Measurements from ENCODE around the gene LHFPL6.

LHFPL6 gene

DNA sequence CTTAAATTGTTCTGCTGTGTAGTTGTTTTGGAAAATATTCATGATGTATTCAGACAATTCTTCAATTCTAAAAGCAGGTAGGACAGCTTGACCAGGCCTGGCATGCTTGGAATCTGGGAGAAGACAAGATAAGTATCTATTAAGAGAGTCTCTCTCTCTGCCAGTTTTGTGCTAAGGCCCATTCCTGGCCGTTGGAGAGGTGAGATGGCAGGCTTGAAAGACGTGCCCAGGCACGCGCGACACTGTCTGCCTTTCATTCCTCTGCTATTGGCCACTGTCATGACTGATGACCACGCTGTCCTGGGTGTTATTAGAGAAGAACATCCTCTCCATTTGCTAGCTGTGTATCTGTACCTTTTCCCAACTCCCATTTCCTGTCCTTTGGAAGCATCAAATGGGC lies 90.3 kb downstream of the LHFPL6 start:
- DNase-seq (ENCODE audit: low read depth in 2 of 2) = no peak

DNA sequence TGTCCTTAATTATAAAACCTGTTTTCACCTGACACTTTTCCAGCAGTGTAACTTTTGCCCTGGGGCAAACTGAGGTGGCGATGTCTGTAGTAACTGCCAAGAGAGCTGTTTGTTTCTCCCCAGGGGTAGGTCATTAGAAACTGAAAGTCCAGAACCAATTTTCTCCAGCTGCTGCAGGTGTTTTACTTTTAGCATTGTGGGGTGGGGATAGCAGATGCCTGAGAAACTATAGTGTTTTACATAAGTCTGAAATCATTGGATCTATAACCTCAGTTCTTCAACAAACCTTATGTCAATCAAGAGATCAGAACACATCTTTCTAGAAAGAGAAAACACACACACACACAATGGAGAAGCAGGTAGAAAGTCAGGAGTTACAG lies 92.7 kb downstream of the LHFPL6 start:
- no peak for DNase-seq (ENCODE audit: low read depth in 2 of 2)

DNA sequence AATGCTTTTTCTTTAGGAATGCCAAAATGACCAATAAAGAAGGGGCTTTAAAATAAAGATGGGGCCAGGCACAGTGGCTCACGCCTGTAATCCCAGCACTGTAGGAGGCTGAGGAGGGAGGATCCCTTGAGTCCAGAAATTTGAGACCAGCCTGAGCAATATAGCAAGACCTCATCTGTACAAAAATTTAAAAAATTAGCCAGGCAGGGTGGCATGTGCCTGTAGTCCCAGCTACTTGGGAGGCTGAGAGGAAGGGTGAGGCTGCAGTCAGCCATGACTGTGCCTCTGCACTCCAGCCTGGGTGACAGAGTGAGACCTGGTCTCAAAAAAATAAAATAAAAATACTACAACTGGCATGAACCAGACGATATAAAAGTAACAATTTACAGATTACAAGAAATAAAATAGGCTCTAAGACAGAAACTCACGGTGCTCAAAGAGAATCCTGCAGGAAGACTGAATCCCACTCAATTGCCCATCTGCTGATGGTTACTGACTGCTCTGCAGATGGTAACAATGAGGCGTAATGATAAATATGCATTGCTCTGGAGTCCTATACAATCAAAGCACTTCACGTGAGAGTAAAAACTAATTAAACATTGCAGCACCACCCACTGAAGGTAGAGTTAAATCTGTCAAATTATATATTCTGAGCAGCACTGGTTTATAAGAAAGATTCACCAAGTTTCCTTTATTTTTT lies 93.2 kb downstream of the LHFPL6 start:
- no peak for DNase-seq (ENCODE audit: low read depth in 2 of 2)

DNA sequence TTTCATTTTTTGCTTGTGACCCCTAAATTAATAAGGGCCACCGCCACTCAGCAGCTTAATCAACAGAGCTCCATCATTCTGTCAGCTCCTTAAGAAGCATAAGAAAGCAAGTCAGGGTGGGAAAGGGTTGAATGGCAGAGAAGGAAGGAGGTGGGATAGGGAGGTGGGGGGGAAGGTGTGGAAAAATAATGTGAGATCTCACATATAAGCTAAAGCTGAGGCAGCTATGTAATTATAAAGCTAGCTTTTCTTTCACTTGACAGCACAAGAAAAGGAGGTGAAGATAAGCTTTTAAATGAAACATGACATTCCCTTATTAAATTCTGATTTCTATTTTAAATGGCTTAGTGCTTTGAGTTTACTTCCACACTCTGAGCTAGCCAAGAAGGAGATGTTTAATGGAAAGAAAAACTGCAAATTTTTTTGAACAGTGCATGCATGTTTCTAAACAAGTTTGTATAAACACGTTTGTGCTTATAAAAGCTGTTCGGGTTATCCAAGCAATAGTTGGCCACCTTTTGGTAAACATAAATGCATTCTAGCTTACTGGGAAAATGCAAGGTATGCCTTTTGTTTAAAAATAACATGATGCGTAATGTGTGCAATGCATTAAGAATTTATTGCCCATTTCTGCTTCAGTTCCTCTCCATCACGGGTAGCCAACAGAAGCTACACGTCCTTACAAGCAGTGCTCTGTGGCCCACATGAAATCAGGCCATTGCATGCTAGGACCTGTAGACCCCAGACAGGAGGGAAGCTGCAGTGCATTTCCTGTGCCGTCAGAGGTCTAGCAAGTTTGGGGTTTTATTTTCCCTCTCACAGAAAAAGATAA lies 96.2 kb downstream of the LHFPL6 start:
- DNase-seq (ENCODE audit: low read depth in 2 of 2) = no peak

DNA sequence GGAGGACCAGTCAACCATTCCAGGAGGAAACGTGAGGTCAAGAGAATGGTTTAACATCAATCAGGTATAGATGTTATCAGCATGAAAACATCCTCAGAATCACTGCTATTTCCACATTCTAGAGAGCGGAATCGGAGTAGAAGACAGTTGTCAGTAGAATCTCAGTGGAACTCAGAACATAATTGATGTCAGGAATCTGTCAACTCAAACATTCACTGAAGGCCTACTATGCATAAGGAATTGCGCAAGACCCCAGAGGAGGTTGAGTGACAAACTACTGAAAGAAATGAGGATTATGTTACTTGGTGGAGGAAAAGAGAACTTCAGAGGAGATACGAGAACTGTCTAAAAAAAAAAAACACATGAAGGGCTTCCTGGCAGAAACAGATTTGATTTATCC lies 97.8 kb downstream of the LHFPL6 start:
- DNase-seq (ENCODE audit: low read depth in 2 of 2) = no peak

DNA sequence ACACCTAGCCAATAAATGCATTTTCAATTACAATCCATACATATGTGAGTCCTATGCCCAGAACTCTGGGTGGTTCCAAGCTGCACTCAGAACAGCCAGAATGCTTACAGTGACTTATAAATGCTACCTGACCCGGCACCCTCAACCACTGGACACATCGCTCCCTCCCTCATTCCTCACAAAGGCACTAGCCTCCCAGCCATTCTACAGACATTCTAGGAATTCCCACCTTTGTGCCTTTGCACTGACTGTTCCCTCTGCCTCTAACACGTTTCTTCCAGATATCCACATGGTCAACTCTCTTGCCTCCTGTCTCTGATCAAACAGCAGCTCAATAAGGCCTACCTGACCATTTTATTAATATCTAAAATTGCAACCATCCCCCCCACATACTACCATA lies 99.9 kb downstream of the LHFPL6 start:
- DNase-seq (ENCODE audit: low read depth in 2 of 2) = no peak

DNA sequence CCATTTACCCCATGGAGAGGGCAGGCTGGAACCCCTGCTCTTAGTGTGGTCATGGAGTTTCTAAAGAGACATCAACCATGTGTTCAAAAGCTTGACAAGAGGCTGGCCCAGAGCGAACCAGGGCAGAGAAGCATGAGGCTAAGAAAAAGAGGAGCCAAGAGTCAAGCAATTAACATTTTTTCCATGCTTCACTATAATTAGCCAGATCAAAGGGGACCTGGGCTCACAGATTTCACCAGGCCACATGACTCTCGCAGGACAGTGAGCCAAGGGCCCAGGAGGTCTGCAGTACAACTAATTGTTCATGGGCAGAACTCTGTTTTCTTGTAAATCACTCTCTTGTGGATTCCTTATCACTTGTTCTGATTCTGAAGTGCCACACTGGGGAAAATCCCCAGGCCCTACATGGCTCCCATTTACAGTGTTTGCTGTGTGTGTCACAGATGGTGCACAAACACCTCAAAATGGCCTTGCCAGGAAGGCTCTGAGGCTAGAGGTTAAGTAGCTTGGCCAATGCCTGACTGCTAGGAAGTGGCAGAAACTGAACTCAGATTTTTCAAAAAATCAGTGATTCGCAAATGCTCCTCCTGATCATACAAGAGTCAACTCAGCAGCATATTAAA lies 101.2 kb downstream of the LHFPL6 start:
- DNase-seq (ENCODE audit: low read depth in 2 of 2) = no peak

DNA sequence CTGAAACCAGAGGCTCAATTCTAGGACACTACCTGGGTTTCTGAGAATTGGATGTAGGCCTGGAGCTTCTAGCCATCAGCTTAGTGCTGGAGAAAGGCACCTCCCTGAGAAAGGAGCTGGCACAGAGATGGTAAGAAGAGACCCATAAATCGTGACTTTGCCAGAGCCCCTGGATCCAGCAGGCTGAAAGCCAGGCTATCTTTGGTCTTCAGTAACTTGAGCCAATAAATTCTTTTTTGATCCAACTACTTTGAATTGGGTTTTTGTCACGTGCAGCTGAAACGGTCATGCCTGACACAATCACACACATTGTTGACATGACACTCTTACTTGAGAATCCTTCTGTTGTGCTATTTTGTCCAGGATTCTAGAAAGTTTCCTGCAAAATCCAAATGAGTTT lies 103.4 kb downstream of the LHFPL6 start:
- DNase-seq (ENCODE audit: low read depth in 2 of 2) = no peak

DNA sequence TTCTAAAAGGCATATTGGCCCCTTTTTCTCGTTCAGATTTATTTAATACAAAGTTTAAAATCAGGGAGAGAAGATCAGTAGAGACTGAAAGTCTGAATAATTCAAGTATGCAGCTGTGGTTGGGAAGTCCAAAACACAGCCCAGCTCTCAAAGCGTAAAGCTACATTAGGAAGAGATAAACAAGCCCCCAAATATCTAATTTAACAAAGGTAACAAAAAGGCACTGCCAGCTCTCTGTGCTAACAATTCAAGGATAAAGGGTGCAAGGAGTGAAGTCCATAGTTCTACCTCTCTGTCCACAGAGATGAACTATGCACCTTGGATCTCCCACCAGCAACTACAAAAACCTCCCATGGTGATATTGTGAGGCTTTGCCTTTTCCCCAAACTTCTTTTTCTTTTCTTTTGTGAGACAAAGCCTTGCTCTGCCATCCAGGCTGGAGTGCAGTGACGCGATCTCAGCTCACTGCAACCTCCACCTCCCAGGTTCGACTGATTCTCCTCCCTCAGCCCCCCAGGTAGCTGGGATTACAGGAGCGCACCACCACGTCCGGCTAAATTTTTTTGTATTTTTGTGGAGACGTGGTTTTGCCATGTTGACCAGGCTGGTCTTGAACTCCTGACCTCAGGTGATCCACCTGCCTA lies 104.4 kb downstream of the LHFPL6 start:
- no peak for DNase-seq (ENCODE audit: low read depth in 2 of 2)

DNA sequence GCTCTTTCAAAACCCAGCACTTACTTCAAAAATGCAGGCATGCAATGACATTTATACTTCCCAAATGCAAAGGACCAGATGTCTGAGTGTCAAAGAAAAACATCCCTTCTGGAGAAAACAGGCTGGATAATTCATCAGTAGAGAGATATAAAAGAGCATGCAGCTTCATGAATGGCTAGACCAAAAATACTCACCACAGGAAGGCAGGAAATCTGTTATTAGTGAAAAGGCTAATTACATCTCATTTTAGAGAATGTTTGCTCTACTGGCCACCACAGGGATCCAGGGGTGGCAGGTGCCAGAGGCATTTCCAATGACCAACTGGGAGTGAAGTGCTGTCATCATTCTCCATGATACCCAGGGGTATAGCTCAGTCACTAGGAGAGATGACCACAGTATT lies 106.5 kb downstream of the LHFPL6 start:
- DNase-seq (ENCODE audit: low read depth in 2 of 2) = no peak

DNA sequence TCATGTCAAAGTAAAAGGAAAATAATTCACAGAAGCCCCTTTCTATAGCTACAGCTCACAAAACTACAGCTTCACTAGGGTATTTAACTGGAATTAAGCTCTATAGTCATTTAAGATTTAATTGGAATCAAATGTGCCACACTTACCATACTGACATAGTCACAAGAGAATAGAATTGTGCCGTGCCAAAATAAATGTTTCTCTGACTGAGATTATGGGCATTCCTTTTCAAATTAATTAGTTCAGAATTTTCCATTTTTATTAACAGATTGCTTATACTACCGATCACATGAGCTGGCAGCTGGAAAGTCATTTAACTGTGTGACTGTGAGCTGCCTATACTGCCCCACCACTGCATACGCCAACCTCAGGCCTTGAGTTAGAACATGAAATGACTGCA lies 108.4 kb downstream of the LHFPL6 start:
- DNase-seq (ENCODE audit: low read depth in 2 of 2) = no peak

DNA sequence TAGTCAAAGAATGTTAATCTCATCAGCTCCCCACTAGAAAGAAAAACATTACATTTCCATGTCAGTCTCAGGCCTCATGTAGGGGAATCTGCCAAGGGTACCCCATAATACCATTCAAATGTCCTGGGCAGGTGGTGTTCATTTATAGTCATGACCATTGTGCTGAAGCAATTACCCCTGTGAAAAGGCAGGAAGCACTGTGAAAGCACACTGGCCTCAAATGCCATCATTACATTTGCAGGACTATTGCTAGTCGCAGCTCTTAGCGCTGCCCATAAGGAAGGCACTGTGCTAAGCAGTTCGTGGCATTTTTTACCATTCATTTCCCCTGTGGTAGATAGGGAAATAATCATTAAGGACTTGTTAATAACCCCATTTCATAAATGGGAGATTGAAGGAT lies 109.0 kb downstream of the LHFPL6 start:
- no peak for DNase-seq (ENCODE audit: low read depth in 2 of 2)

DNA sequence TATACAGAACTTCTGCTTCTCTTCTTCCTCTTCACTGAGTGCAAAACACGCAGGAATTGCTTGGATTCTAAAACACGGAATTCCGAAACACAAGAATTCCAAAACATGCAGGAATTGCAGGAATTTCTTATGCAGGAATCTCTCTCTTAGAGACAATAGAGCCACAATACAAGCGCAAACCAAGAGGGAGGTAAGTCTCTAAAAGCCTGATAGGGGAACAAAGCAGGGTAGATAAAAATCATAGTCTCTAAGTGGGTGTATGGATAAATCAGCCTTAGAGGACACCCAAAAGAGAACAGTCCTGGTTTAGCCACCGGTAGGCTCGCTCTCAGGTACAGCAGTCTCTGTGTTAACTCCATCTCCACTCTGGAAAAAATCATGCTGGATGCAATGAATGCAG lies 112.9 kb downstream of the LHFPL6 start:
- no peak for DNase-seq (ENCODE audit: low read depth in 2 of 2)

DNA sequence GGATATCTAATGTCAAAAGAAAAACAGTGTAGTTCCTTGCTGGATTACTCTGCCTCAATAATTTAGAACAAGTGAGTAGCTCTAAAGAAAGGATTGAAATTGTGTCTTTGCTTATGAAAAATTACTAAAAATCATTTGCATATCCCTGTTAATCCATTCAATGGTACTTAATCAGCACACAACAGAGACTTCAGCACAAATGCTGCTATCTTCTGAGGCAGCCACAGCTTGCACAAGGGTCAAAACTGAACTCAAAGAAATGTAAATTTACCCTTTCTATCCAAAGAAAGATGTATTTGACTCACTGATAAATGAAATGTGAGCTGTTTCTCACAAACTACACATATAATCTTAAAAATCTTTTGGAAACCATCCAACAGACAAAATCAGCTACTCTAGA lies 116.2 kb downstream of the LHFPL6 start:
- DNase-seq (ENCODE audit: low read depth in 2 of 2) = no peak

DNA sequence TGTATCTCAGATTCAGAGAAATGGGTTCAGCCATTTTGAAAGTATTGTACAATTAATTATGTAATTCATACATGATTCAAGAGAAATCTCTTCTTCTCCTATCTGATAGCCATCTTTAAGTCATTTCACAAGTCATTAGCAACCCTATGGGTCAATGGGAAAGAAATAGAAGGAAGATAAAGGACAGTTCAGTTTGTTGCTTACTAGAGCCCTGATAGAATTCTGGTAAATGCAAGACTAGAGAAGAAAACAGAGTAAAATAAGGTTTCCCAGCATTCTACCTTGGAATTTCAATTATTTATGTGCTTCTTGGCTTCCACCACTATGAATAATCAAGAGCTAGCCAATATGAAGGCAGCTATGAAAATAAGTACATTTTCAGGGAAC lies 117.7 kb downstream of the LHFPL6 start:
- no peak for DNase-seq (ENCODE audit: low read depth in 2 of 2)

DNA sequence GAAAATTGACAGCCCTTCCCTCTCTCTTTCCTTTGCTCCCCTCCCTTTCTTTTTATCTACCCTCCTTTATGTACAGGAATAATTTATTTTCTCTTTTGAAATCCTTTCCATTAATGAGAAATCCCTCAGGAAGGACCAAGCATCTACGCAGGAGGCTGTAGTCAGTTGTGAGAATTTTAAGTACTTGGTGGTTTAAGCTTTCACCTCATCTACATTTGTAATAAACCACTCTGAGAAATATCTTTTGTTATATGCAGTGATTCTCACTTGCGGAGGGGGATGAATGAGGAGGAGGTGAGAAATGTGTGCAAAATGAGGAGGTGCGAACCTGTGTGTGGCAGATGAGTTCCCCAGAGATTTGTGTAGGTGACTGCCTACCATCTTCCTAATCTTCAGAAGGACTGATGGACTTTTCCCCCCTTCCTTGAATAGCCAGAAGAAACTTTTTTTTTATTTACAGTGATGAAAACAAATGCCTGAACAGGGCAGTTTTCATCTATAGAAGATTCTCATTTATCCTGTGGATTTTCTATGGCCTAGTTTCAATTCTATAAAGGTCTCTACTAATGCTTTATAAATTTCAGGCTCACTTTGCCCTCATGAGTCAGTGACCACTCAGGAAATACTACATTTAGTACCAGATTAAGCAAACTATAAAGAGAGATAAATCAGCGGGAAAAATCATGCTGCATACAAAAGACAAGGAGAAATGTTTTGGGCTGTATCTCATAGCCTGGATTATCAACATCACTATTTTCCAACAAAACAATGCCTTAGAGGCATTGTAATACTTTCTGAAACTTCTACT lies 118.3 kb downstream of the LHFPL6 start:
- DNase-seq (ENCODE audit: low read depth in 2 of 2) = no peak

DNA sequence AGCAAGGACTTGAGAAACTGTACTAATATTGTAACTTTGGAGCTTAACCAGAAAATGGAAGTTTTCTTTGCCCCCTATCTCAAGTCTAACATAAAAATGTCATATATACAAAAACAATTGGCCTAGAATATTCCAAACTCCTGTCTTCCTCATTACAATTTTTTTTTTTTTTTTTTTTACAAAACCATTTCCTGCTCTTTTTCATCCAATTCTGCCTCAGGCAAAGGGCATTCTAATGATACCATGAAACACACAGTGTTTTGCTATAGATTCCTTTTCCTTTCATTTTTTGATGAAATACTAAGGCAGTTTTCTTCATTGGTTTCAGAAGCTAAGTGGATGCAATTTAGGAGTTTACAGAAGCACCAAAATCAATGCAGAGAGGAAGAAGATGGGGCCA lies 119.7 kb downstream of the LHFPL6 start:
- DNase-seq (ENCODE audit: low read depth in 2 of 2) = no peak

DNA sequence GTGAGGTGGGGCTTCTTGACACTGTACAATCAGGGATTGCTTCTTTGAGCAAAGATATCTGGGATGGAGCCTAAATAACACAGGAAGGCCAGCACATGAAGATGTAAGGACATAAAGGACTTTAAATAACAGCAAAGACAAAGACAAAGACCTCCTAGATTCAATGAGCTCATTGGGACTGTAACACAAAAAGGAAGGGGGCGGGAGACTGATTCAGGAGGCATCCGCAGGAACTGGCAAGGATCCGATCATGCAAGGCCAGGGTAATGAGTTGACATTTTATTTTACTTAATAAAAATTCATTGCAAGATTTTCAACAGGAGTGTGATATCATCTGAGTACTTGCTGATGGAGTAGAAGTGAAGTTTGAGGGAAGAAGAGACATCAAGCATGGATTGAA lies 121.5 kb downstream of the LHFPL6 start:
- DNase-seq (ENCODE audit: low read depth in 2 of 2) = no peak

DNA sequence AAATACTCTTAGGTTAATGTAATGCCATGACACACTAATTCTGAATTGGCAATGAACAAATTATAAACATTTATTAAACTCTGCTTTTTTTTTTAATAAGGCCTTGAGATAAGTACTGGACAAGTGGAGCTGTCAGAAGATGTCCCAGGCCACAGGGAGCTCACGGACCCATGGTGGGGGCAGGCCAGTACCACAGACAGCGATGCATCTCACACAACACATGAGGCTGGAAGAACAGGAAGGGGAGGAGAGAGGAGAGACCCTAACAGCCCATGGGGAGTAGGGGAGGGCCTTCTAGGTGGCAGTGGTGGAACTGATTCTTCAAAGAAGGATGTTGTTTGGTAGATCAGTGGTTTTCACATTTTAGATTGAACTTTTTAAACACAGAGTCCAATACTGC lies 128.4 kb downstream of the LHFPL6 start:
- DNase-seq (ENCODE audit: low read depth in 2 of 2) = no peak

DNA sequence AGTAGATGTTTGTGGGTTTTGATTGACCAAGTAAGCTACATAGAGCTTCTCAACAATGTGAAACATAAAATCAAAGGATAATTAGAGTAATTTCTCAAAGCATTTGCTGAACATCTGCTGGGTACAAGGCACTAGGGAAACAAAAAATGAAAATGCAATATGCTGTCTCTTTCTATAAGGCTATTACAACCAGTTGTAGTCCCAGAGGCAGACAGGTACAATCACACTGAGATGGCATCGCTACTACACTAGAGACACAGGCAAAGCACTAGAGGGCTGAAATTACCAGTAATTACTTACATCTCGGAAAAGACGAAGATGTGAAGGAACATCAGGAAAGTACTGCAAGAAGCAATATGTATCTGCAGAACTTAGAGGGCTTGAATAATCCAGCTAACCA lies 133.3 kb downstream of the LHFPL6 start:
- DNase-seq (ENCODE audit: low read depth in 2 of 2) = no peak

DNA sequence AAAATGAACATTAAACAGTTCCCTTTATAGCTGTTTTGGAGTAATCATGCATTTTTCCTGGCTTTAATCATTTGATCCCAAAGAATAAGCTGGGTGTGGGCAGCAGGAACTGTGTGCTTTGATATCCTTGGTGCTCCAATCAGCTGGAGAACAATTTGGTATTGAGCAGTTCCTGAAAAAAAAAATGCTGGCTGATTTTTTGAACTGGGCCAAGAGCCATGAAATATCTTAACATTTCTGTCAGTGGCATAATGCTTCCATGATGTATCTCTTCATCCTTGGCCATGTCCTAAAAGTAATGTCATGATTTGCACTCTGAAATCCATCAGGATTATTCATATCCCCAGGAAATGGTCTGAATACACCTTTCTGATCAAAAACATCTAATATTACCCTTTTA lies 134.7 kb downstream of the LHFPL6 start:
- no peak for DNase-seq (ENCODE audit: low read depth in 2 of 2)

DNA sequence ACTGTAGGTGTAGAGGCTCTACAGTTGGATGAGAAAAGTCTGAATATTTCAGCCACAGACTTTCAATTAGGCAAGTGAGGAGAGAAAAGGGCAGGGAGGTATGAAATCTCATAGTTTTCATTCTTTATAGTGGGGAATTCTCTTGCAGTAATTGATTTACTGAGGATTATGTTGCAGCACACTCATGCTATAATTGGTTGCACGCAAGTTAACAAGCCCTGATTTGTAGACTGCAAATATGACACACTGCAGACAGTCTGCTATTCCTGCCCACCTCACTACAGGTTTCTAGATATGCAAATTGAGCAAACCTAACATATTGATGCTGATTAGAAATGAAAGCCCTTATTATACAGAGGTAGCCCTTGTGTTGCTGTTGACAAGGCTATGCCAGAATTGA lies 139.4 kb downstream of the LHFPL6 start:
- DNase-seq (ENCODE audit: low read depth in 2 of 2) = no peak
